MV-4-11 (cell line): ENCODE measurements around the gene PLEKHF1.
A peak's percentile ranks its signal among the peaks of the same experiment; 100 is the strongest.
"Not testable (repeated sequence)": the region's sequence is repeated elsewhere in the genome, so short reads cannot be mapped to it uniquely, and the experiment has no call there.

Experiments used
- DNase-seq: peaks from one replicate; lab custom pipeline; 2025; lab: John Stamatoyannopoulos, UW

Gene PLEKHF1

GRCh38 chr19:29665215-29665825, at the start of gene PLEKHF1:
PLEKHF1 (plus strand) TSS chr19:29665461; CDS start chr19:29673840, 8,379 bp downstream.
- DNase-seq: peak; percentile 83

DNA sequence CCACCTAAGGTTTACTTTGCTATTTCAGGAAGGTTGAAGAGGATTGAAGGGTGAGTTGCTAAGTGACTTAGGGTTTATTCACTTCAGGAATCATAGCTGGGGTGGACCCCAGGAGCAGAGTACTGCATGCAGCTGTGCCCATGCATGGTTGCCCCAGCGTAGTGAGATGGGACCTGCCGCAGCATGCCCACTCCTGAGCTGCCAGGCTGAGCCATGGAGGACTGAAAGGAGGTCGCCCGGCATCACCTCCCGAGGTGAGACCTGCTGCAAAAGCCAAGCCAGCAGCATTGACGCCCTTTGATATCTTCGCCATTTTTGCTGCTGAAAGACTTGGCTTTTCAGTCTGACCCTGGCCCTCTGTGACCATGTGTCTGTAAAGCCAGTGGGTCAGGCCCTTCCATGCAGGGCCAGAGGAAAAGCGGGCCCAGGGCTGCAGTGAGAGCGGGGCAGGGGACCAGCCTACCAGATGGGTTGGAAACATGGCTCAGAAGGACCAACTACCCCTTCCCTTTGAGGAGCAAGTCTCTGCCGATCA, 49.3 kb upstream of the PLEKHF1 start:
- DNase-seq: no peak

- no peak for DNase-seq
Observed at GRCh38 chr19:29616541-29616940, 48.7 kb upstream of the PLEKHF1 start.

GRCh38 chr19:29617366-29618266, 47.6 kb upstream of the PLEKHF1 start:
- DNase-seq: no peak

DNA sequence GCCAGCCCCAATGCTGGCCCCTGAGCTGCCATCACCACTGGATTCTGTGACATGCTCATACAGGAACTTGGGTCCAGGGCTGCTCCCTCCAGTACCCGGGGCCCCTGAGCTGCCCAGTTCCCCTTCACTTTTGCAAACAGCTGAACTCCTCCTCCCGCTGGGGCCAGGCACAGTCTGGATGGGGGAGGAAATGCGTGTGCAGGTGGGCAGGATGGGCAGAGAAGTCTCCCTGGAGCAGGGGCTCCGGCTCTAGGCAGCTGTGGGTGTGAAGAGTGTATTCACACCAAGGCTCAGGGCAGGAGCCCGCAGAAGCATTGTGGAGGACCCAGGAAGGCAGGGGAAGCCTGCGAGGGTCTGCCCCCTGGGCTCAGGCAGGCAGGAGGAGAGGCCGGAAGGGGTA, 46.8 kb upstream of the PLEKHF1 start:
- no peak for DNase-seq

DNA sequence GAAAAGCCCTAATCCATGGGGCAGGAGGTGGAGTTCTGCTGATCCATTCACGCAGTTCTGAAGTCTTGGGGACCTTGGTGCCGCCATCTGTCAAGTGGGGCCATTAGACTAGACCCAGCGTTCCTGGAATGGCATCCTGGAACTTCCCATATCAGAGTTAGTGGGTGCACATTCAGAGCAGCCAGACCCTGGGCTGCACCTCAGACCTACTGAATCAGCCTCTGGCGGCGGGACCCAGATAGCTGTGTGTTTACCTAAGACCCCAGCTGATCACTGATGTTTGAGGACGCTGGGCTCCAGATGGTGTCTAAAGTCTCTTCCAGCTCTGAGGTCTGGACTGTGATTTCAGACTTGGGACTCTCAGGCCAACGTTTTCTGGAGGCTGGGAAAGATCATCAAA, 46.4 kb upstream of the PLEKHF1 start:
- no peak for DNase-seq

DNA sequence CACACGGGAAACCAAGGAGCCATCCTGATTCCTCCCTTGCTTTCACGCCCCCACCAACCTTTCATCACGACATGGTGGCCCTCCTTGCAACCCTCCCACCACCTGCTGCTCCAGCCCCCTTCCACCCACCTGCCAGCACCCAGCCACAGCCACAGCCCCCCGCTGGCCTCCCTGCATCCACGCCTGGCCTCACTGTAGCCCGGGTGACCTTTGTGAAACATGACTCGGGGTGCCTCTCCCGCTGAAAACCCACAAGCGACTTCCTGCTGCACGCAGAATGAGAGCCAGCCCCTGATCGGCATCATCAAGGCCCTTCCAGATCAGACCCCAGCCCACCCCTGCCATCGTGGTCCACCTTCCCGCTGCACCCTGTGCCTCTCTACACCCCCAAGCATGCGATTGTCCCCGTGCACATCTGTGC, 44.3 kb upstream of the PLEKHF1 start:
- DNase-seq: peak; percentile 3

GRCh38 chr19:29622166-29623070, 42.8 kb upstream of the PLEKHF1 start:
- DNase-seq: peak; percentile 54

- DNase-seq: peak; percentile 15
Observed at GRCh38 chr19:29623726-29624488, 41.4 kb upstream of the PLEKHF1 start.

GRCh38 chr19:29624489-29625185, 40.6 kb upstream of the PLEKHF1 start:
- DNase-seq: no peak

DNA sequence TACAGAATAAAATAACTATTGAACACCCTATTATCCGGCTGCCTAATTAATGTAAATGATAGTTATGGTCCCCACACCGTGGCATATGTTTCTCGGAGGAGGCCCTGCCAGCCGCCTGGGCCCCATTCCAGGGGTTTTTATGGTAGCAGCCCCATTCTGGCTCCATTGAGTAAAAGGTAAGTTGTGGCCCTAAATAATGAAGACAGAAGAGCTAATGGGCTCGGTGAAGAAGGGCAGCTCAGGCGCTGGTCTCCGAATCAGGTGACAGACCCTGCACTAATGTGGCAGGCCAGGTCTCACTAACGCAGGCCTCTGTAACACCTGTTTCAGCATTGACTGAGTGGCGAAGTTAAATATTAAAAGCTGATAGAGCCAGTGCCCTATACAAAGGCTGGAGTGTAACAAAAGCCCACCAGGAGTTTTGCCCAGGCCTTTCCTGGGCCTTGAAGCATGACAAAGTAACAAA, 40.0 kb upstream of the PLEKHF1 start:
- DNase-seq: no peak

GRCh38 chr19:29626386-29626785, 38.9 kb upstream of the PLEKHF1 start:
- no peak for DNase-seq

DNA sequence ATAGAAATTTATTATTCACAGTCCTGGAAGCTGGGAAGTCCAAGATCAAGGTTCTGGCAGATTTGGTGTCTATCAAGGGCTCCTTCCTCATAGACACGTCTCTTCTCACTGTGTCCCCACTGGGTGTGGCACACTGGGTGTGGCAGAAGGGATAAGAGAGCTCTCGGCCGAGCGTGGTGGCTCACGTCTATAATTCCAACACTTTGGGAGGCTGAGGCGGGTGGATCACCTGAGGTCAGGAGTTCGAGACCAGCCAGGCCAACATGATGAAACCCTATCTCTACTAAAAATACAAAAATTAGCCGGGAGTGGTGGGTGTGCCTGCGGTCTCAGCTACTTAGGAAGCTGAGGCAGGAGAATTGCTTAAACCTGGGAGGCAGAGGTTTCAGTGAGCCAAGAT, 38.4 kb upstream of the PLEKHF1 start:
- not testable (repeated sequence) for DNase-seq

- DNase-seq: no peak
Observed at GRCh38 chr19:29628661-29629385, 36.4 kb upstream of the PLEKHF1 start.

DNA sequence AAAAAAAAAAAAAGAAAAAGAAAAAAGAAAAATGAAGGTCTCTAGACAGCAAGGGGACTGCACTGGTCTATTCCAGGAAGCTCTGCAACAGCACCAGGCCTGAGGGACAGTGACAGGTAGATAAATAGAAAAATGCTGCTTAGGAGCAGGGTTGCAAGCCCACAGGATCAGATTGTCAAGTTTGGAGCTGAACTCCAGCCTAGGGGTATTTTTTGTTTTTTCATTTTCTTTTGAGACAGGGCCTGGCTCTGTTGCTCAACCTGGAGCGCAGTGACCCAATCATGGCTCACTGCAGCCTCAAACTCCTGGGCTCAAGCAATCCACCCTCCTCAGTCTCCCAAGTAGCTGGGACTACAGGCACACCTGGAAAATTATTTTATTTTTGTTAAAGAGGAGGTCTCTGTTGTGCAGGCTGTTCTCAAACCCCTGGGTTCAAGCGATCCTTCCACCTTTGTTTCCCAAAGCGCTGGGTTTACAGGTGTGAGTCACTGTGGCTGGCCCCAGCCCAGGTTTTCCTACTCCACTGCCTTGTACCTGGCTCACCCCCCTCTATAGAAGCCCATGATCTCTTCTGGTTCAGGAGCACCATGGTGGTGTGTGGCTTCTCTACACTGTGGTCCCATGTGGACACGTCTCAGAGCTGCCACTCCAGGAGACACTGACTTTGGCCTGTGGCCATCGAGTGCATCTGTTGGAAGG, 35.3 kb upstream of the PLEKHF1 start:
- no peak for DNase-seq

DNA sequence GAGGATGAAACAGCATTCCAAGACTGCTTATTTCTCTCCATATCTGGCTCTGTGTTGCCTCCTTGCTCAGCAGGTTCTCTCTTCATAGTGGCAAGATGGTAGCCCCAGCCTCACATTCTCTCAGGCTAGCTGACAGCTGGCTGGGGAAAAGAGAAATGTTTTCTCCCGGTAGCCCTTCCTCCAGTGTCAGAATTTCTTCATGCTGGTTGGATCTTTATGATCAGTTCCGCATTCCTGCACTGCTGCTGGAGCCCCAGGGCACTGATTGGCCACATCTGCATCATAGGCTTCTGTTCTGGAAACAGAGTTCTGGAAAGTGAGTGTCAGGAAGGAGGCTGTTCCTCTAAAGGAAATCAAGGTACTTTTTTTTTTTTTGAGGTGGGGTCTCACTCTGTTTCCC, 34.6 kb upstream of the PLEKHF1 start:
- peak; percentile 31 for DNase-seq

- DNase-seq: no peak
Observed at GRCh38 chr19:29631450-29631849, 33.8 kb upstream of the PLEKHF1 start.

DNA sequence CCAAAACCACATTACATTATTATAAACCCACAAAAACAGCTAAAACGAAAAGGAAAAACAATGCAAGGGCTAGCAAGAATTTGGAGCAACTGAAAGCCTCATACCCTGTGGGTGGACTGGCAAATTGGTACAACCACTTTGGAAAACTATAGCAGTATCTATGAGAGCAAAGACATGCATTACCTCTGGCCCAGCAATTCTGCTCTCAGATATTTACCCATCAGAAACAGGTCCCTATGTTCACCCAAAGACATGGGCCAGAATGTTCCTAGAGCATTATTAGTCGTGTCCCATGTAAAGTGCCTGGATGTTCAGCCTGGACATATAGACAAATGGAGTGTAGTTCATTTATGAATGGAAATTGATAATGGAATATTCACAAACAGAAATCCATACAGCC, 31.3 kb upstream of the PLEKHF1 start:
- no peak for DNase-seq

DNA sequence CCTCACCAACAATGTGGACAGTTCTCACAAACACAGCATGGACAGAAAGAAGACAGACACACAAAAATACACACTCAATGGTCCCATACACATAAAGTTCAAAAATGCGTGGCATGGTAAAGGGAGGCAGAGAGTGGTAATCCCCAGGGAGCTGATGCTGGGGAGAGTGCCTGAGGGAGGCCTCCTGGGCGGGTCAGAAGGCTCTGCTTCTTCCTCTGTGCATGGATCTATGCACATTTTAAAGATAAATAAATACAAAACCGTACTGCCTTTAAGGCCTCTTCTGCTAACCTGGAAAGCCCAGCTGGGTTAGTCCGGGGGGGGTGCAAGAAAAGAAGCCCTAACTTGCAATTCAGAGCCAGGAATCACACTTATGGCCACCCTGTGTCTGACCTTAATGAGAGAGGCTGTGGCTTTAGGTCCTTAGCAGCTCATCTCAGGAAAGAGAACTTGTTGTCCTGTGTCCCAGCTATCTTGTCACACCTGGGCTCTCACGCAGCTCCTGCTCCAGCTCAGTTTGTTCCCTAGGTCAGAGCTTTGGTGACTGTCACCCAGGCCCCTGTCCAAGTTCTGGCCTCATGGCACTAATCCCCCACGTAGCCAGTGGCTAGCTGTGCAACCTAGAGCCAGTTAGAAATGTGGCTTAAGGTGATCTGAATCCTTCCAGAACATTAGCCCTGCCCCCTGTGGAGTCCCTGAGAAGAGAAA, 30.7 kb upstream of the PLEKHF1 start:
- DNase-seq: no peak
